ENCODE results near the gene FOXL2NB.

- TF ChIP-seq EZH2 (IDR thresholded peaks at IDR 0.05; ENCODE audit: insufficient read depth, low read length) (no peak), CTCF (IDR thresholded peaks at IDR 0.05; ENCODE audit: insufficient read depth, low read depth, low read length) (no peak)
Measured at GRCh38 chr3:138912237-138912636, 34.8 kb upstream of the FOXL2NB start.

All from astrocyte (in vitro differentiated cells and primary cell).